HCT116 (cell line): Measurements from ENCODE around the gene IPCEF1. TPM values are rescaled to one million over a fixed set of nuclear protein-coding genes. Genes with fewer than 3 reads are reported as not detected.

Experiments used
- ATAC-seq: fragments of 200-7000 bp; cut with Tn5 transposase; 2 replicates; pipeline ENCODE4 v1.9.1; 2020; ENCODE audit warnings: mild to moderate bottlenecking, moderate library complexity
- BruUV-seq: library from RNA; stranded (reverse); fragments of 400-500 nt; replicated peaks from 2 replicates; lab custom pipeline; 2021; lab: Mats Ljungman, UMichigan
- CTCF ChIA-PET: fragments of 300-600 bp; sonication (Branson Sonifier 250); formaldehyde crosslinking; loops from one replicate; lab custom pipeline; 2021; ENCODE audit warnings: antibody characterized with exemption; lab: Charles Lee
- POLR2A ChIA-PET: fragments of 300-600, 350-600 bp; sonication (Branson Sonifier 250); formaldehyde crosslinking; loops from one replicate; lab custom pipeline; 2021; ENCODE audit warnings: antibody characterized with exemption; lab: Charles Lee
- RAD21 ChIA-PET, 2 experiments: fragments of 300-600 bp; sonication (Branson Sonifier 250); formaldehyde crosslinking; loops; one replicate each; lab custom pipeline; 2023; ENCODE audit warnings: low total read pairs in 2 of 2; ENCODE audit not compliant: uncharacterized antibody in 2 of 2, unreplicated experiment in 2 of 2, low non-redundant PET in 1 of 2; lab: Charles Lee
- DNase-seq: peaks from one replicate; pipeline ENCODE4 v3.0.0-alpha.2; 2010; ENCODE audit warnings: low read depth, low spot score
- H2AFZ ChIP-seq: fragments of 200-600 bp; shearing (Covaris generic), sonication (generic); 2 replicates; pipeline ENCODE4 v1.6.1; 2017; ENCODE audit warnings: low read depth, mixed run types, mixed read lengths, antibody characterized with exemption, low read length; ENCODE audit not compliant: poor library complexity, severe bottlenecking
- H3K27ac ChIP-seq: 2 replicates; pipeline ENCODE4 v1.5.1; 2012; ENCODE audit warnings: low read depth, low read length
- H3K27me3 ChIP-seq: fragments of 200-600 bp; sonication (generic); 2 replicates; pipeline ENCODE4 v1.6.1; 2016; ENCODE audit warnings: mixed run types, low read length, mixed read lengths; ENCODE audit not compliant: insufficient read depth
- H3K36me3 ChIP-seq, 2 experiments: fragments of 200-500 bp in 1 of 2; fragments of 200-600 bp in 1 of 2; sonication (Bioruptor generic) in 1 of 2; sonication (generic) in 1 of 2; 2 replicates each; pipeline versions ENCODE4 v1.5.1 to v1.6.1; 2014 to 2016; ENCODE audit warnings: low read length in 2 of 2, inconsistent platforms in 1 of 2, mixed read lengths in 1 of 2, mixed run types in 1 of 2; ENCODE audit not compliant: insufficient read depth in 2 of 2, control insufficient read depth in 1 of 2
- H3K4me1 ChIP-seq, 2 experiments: fragments of 200-600 bp in 1 of 2; sonication (generic) in 1 of 2; 2 replicates each; pipeline versions ENCODE4 v1.5.1 to v1.6.1; 2012 to 2017; ENCODE audit warnings: low read length in 2 of 2, inconsistent platforms in 1 of 2, mild to moderate bottlenecking in 1 of 2, mixed read lengths in 1 of 2, mixed run types in 1 of 2, moderate library complexity in 1 of 2; ENCODE audit not compliant: insufficient read depth in 2 of 2, control insufficient read depth in 1 of 2
- H3K4me2 ChIP-seq: fragments of 200-600 bp; sonication (generic); 2 replicates; pipeline ENCODE4 v1.6.1; 2017; ENCODE audit warnings: mixed run types, low read length, mixed read lengths
- H3K4me3 ChIP-seq, 2 experiments: fragments of 200-600 bp in 1 of 2; sonication (generic) in 1 of 2; replicated peaks in 1 of 2; 2 replicates each; pipeline ENCODE4 v1.5.1; 2011 to 2016; ENCODE audit warnings: low read length in 2 of 2, control low read depth in 1 of 2, low read depth in 1 of 2, mild to moderate bottlenecking in 1 of 2, mixed read lengths in 1 of 2, mixed run types in 1 of 2
- H3K79me2 ChIP-seq: fragments of 200-600 bp; sonication (generic); 2 replicates; pipeline ENCODE4 v1.6.1; 2017; ENCODE audit warnings: mild to moderate bottlenecking, mixed run types, low read length, moderate library complexity, mixed read lengths; ENCODE audit not compliant: insufficient read depth
- H3K9ac ChIP-seq: fragments of 200-600 bp; sonication (generic); 2 replicates; pipeline ENCODE4 v1.6.1; 2016; ENCODE audit warnings: low read length, mixed read lengths
- H3K9me2 ChIP-seq: fragments of 200-600 bp; sonication (generic), shearing (Covaris generic); 2 replicates; pipeline ENCODE4 v1.6.1; 2017; ENCODE audit warnings: mixed run types, mild to moderate bottlenecking, moderate library complexity; ENCODE audit not compliant: insufficient read depth
- H3K9me3 ChIP-seq, 2 experiments: fragments of 200-500 bp in 1 of 2; fragments of 200-600 bp in 1 of 2; sonication (Bioruptor generic) in 1 of 2; sonication (generic) in 1 of 2; 2 replicates each; pipeline ENCODE4 v1.6.1; 2014 to 2017; ENCODE audit warnings: low read length in 2 of 2, mixed read lengths in 2 of 2, inconsistent platforms in 1 of 2, low read depth in 1 of 2, mild to moderate bottlenecking in 1 of 2, mixed run types in 1 of 2, moderate library complexity in 1 of 2; ENCODE audit not compliant: control insufficient read depth in 1 of 2, insufficient read depth in 1 of 2
- H4K20me1 ChIP-seq: fragments of 200-600 bp; sonication (generic), shearing (Covaris generic); 2 replicates; pipeline ENCODE4 v1.6.1; 2017; ENCODE audit warnings: mixed run types, mild to moderate bottlenecking, moderate library complexity; ENCODE audit not compliant: insufficient read depth
- ATF3 ChIP-seq: IDR thresholded peaks from 2 replicates; pipeline ENCODE4 v1.6.1; 2012
- CBX3 ChIP-seq: IDR thresholded peaks from 2 replicates; pipeline ENCODE4 v1.6.1; 2012; ENCODE audit warnings: low read depth
- CEBPB ChIP-seq: IDR thresholded peaks from 2 replicates; pipeline ENCODE4 v1.6.1; 2012; ENCODE audit warnings: low read depth
- CTCF ChIP-seq, 3 experiments: fragments of 200-600 bp in 1 of 3; sonication (generic) in 1 of 3; IDR thresholded peaks in 2 of 3; conservative IDR thresholded peaks in 1 of 3; 2 replicates each; pipeline ENCODE4 v1.5.1; 2012 to 2017; ENCODE audit warnings: low read depth in 2 of 3, low read length in 2 of 3, antibody characterized with exemption in 1 of 3, borderline replicate concordance in 1 of 3, control low read depth in 1 of 3, mild to moderate bottlenecking in 1 of 3, mixed read lengths in 1 of 3, mixed run types in 1 of 3, moderate library complexity in 1 of 3; ENCODE audit not compliant: insufficient read depth in 1 of 3
- EGR1 ChIP-seq: IDR thresholded peaks from 2 replicates; pipeline ENCODE4 v1.6.1; 2012; ENCODE audit warnings: low read depth
- EZH2 ChIP-seq: fragments of 200-600 bp; sonication (generic); IDR thresholded peaks from 2 replicates; pipeline ENCODE4 v1.6.1; 2017; ENCODE audit warnings: antibody characterized with exemption, mixed run types
- EZH2phosphoT487 ChIP-seq: fragments of 200-600 bp; IDR thresholded peaks from 2 replicates; pipeline ENCODE4 v1.6.1; 2018; ENCODE audit warnings: antibody characterized with exemption, borderline replicate concordance
- FOSL1 ChIP-seq: IDR thresholded peaks from 2 replicates; pipeline ENCODE4 v1.6.1; 2012; ENCODE audit warnings: low read depth
- JUND ChIP-seq: IDR thresholded peaks from 2 replicates; pipeline ENCODE4 v1.6.1; 2012
- MAX ChIP-seq: IDR thresholded peaks from 2 replicates; pipeline ENCODE4 v1.6.1; 2012
- POLR2AphosphoS5 ChIP-seq: IDR thresholded peaks from 2 replicates; pipeline ENCODE4 v1.6.1; 2011; ENCODE audit warnings: mild to moderate bottlenecking, low read depth, low read length, moderate library complexity
- RAD21 ChIP-seq: IDR thresholded peaks from 2 replicates; pipeline ENCODE4 v1.6.1; 2012; ENCODE audit warnings: low read depth, mild to moderate bottlenecking
- REST ChIP-seq: IDR thresholded peaks from 2 replicates; pipeline ENCODE4 v1.6.1; 2012; ENCODE audit warnings: low read depth
- SP1 ChIP-seq: IDR thresholded peaks from 2 replicates; pipeline ENCODE4 v1.6.1; 2012; ENCODE audit warnings: low read depth
- SRF ChIP-seq: IDR thresholded peaks from 2 replicates; pipeline ENCODE4 v1.6.1; 2012; ENCODE audit warnings: low read depth
- YY1 ChIP-seq: IDR thresholded peaks from 2 replicates; pipeline ENCODE4 v1.6.1; 2011; ENCODE audit warnings: low read length, low read depth, moderate library complexity, mild to moderate bottlenecking; ENCODE audit not compliant: insufficient replicate concordance; ENCODE audit errors: extremely low read depth
- ZBTB33 ChIP-seq: IDR thresholded peaks from 2 replicates; pipeline ENCODE4 v1.6.1; 2011; ENCODE audit warnings: mild to moderate bottlenecking, low read length, moderate library complexity; ENCODE audit not compliant: insufficient replicate concordance; ENCODE audit errors: extremely low read depth
- ZFX ChIP-seq: fragments of 450-650 bp; IDR thresholded peaks from 2 replicates; pipeline ENCODE4 v1.6.1; 2017
- ZNF274 ChIP-seq: fragments of 200-500 bp; sonication (Bioruptor generic); IDR thresholded peaks from 2 replicates; pipeline ENCODE4 v1.6.1; 2014; ENCODE audit warnings: mild to moderate bottlenecking, low read depth, low read length, inconsistent platforms
- intact Hi-C: fragments of 100-400 bp; cut with micrococcal nuclease; formaldehyde crosslinking; loops from 2 replicates; pipeline ENCODE4 v1.10.0; 2022
- total RNA-seq: library from RNA; stranded (reverse); gene quantifications from one replicate; pipeline ENCODE4 v1.2.1, GENCODE V29; 2021; ENCODE audit not compliant: unreplicated experiment

The IPCEF1 gene
- total RNA-seq, 1 experiment from 2014 or later = 0.32 TPM

GRCh38 chr6:154196333-154196885 lies 160.2 kb downstream of the IPCEF1 start:
- no peaks in the 10 kb centered on the region for H3K27me3 ChIP-seq
- ChIA-PET POLR2A (no interaction called here), CTCF (no interaction called here), RAD21 (no interaction called here)
- TF ChIP-seq CBX3 = no peak
- TF ChIP-seq EZH2phosphoT487 = no peak
- TF ChIP-seq FOSL1 = no peak
- TF ChIP-seq YY1 = no peak
- TF ChIP-seq RAD21 = no peak
- no peak for TF ChIP-seq CTCF (IDR thresholded peaks at IDR 0.05 in 2 of 3, conservative IDR thresholded peaks at IDR 0.05 in 1 of 3; ENCODE audit: borderline replicate concordance in 1 of 3, insufficient read depth in 1 of 3, low read depth in 2 of 3, low read length in 2 of 3)
- no peak for TF ChIP-seq ZBTB33
- no peak for TF ChIP-seq SP1
- no peak for TF ChIP-seq SRF
- no peak for TF ChIP-seq MAX
- no peak for TF ChIP-seq POLR2AphosphoS5
- no peak for TF ChIP-seq CEBPB
- no peak for TF ChIP-seq ZFX
- TF ChIP-seq ZNF274 = no peak
- TF ChIP-seq JUND = no peak
- TF ChIP-seq EGR1 = no peak
- TF ChIP-seq REST = no peak
- no peak for TF ChIP-seq ATF3
- TF ChIP-seq EZH2 = no peak
- BruUV-seq = no TSS peak
- no peak overlapping the region for H2AFZ ChIP-seq
- H3K9ac ChIP-seq = no peak overlapping the region
- no peak overlapping the region for H3K27ac ChIP-seq
- H3K4me2 ChIP-seq = no peak overlapping the region
- no peaks in the 10 kb centered on the region for H3K79me2 ChIP-seq
- no peak for DNase-seq
- H3K4me3 ChIP-seq = no peak overlapping the region
- no peak for ATAC-seq
- intact Hi-C loops = no loop called here
- H4K20me1 ChIP-seq = no peaks in the 10 kb centered on the region
- H3K9me2 ChIP-seq = no peaks in the 10 kb centered on the region
- H3K9me3 ChIP-seq = no peaks in the 10 kb centered on the region
- no peaks in the 10 kb centered on the region for H3K36me3 ChIP-seq
- no peaks in the 10 kb centered on the region for H3K4me1 ChIP-seq
